ENCODE results near the gene ZFYVE9. TPM values are rescaled to one million over a fixed set of nuclear protein-coding genes. Genes with fewer than 3 reads are reported as not detected.

ZFYVE9 gene
- total RNA-seq, 1 donor from 2014 or later: 40.0 TPM

DNA sequence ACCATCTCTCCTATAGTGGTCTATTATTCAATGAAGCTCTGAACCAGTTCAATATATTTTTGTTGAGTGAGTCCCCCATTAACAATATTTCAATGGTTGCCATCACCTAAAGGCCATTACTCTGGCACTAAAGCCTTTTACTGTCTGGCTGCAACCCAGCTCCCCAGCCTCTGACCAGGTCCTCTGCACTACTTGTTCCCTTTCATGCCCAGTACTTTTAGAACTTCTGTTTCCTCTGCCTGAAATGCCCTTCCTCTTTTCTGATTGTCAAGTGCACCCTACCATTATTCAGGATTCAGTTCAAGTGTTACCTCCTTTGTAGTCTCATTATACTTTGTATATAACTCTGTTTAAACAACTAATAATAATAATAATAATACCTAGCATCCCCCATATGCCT lies 30.4 kb upstream of the ZFYVE9 start:
- H3K4me3 Mint-ChIP-seq (ENCODE audit: low read depth): no peak overlapping the region
- H3K9me3 Mint-ChIP-seq (ENCODE audit: low read depth): no peaks in the 10 kb centered on the region
- no peak for DNase-seq (ENCODE audit: low spot score, unreplicated experiment)
- TF ChIP-seq, protein P1, sequence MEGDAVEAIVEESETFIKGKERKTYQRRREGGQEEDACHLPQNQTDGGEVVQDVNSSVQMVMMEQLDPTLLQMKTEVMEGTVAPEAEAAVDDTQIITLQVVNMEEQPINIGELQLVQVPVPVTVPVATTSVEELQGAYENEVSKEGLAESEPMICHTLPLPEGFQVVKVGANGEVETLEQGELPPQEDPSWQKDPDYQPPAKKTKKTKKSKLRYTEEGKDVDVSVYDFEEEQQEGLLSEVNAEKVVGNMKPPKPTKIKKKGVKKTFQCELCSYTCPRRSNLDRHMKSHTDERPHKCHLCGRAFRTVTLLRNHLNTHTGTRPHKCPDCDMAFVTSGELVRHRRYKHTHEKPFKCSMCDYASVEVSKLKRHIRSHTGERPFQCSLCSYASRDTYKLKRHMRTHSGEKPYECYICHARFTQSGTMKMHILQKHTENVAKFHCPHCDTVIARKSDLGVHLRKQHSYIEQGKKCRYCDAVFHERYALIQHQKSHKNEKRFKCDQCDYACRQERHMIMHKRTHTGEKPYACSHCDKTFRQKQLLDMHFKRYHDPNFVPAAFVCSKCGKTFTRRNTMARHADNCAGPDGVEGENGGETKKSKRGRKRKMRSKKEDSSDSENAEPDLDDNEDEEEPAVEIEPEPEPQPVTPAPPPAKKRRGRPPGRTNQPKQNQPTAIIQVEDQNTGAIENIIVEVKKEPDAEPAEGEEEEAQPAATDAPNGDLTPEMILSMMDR (IDR thresholded peaks at IDR 0.05; ENCODE audit: unreplicated experiment): no peak
- H3K4me1 Mint-ChIP-seq (ENCODE audit: low read depth): no peaks in the 10 kb centered on the region
- no peaks in the 10 kb centered on the region for H3K36me3 Mint-ChIP-seq (ENCODE audit: insufficient read depth)
- no peaks in the 10 kb centered on the region for H3K27me3 Mint-ChIP-seq
- H3K27ac Mint-ChIP-seq: no peak overlapping the region

DNA sequence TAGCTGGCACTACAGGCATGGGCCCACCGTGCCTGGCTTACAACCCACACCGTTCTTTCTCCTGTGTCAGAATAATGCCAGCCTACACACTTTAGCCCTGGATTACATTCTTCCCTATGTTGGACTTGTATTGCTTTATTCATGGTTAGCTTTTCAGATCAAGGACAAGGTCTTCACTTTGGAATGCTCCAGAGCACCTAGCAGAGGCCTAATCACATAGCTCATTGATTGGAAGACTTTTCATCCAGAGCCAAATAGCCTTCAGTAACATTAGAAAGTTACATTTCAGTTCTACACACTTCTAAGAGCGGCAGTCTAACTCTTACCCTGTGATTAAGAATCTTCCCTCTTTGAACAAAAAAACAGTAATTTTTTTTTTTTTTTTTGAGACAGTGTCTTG lies 29.4 kb upstream of the ZFYVE9 start:
- no peak overlapping the region for H3K27ac Mint-ChIP-seq

DNA sequence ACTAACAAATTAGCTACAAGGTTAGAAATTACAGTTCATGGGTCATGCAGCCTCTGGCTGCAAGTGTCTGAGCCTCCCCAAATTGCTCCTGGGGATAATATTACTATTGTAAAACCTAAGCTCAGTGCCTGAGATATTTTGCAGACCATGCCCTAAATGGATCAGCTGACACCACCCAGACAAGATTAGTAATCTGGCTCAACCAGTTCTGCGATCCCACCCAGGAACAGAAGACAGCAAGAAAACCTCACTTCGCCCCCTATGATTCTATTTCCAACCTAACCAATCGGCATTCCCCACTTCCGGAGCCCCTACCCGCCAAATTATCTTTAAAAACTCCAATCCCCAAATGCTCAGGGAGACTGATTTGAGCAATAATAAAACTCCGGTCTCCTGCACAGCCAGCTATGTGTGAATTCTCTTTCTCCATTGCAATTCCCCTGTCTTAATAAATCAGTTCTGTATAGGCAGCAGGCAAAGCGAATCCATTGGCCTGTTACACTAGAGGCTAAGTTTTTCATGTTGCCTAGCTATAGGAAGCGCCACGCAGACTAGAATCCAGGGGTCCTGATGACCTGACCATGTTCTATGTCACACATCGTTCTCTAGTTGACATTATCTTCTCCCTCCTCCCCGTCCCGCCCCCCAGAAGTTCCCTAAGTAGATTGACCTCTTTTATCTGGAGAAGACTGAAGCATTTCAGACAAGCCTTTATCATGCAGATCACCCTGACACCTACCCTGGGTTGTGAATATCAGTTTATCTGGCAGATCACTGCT lies 22.4 kb upstream of the ZFYVE9 start:
- TF ChIP-seq, protein P1 (IDR thresholded peaks at IDR 0.05; ENCODE audit: unreplicated experiment): no peak
- Mint-ChIP-seq H3K27ac (peak overlapping the region; percentile 71), H3K27me3 (no peaks in the 10 kb centered on the region), H3K4me1 (ENCODE audit: low read depth) (peaks cover 14% of the 10 kb centered on the region), H3K36me3 (ENCODE audit: insufficient read depth) (no peaks in the 10 kb centered on the region), H3K4me3 (ENCODE audit: low read depth) (no peak overlapping the region), H3K9me3 (ENCODE audit: low read depth) (no peaks in the 10 kb centered on the region)
- DNase-seq (ENCODE audit: low spot score, unreplicated experiment): no peak

More for the DNA sequence above, 29.4 kb upstream of the ZFYVE9 start:
- H3K9me3 Mint-ChIP-seq (ENCODE audit: low read depth): no peaks in the 10 kb centered on the region
- no peak for DNase-seq (ENCODE audit: low spot score, unreplicated experiment)
- TF ChIP-seq, protein P1 (IDR thresholded peaks at IDR 0.05; ENCODE audit: unreplicated experiment): no peak
- no peak overlapping the region for H3K4me3 Mint-ChIP-seq (ENCODE audit: low read depth)
- no peaks in the 10 kb centered on the region for H3K4me1 Mint-ChIP-seq (ENCODE audit: low read depth)
- H3K36me3 Mint-ChIP-seq (ENCODE audit: insufficient read depth): no peaks in the 10 kb centered on the region
- no peaks in the 10 kb centered on the region for H3K27me3 Mint-ChIP-seq

DNA sequence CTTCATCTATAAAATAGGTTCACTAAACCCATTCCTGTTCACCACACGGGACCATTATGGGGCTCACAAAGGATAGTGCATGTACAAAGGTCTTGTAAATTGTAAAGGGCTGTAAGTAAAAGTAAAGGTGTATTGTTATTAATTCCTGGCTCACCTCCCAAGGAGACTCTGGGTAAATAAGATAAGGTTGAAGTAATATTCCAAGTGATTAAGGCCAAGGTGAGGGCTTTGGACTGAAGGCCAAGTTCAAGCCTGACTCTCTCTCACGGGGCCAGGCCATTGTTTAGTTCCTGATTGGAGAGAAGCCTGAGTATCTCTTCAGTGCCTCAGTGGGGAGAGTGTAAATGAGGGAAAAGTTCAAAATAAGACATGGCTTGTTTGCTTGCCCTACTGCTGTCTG lies 19.5 kb upstream of the ZFYVE9 start:
- Mint-ChIP-seq H3K27ac (no peak overlapping the region), H3K4me3 (ENCODE audit: low read depth) (no peak overlapping the region)
- TF ChIP-seq, protein P1 (IDR thresholded peaks at IDR 0.05; ENCODE audit: unreplicated experiment): no peak

DNA sequence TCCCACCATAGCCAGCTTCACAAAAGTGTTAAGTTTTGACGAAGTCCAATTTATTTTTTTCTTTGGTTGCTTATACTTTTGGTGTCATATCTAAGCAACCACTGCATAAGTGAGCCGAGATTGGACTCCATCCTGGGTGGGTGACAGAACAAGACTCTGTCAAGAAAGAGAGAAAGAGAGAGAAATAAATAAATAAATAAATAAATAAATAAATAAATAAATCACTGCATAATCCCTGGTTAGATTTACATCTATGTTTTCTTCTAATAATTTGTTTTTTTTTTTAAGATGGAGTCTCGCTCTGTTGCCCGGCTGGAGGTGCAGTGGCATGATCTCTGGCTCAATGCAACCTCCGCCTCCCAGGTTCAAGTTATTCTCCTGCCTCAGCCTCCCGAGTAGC lies 18.3 kb upstream of the ZFYVE9 start:
- Mint-ChIP-seq H3K4me3 (ENCODE audit: low read depth) (no peak overlapping the region), H3K36me3 (ENCODE audit: insufficient read depth) (no peaks in the 10 kb centered on the region), H3K27me3 (peaks cover 8% of the 10 kb centered on the region), H3K9me3 (ENCODE audit: low read depth) (no peaks in the 10 kb centered on the region), H3K4me1 (ENCODE audit: low read depth) (peaks cover 14% of the 10 kb centered on the region), H3K27ac (no peak overlapping the region)
- DNase-seq (ENCODE audit: low spot score, unreplicated experiment): no peak
- TF ChIP-seq, protein P1 (IDR thresholded peaks at IDR 0.05; ENCODE audit: unreplicated experiment): no peak

More for the DNA sequence above, 19.5 kb upstream of the ZFYVE9 start:
- Mint-ChIP-seq H3K9me3 (ENCODE audit: low read depth) (no peaks in the 10 kb centered on the region), H3K4me1 (ENCODE audit: low read depth) (peaks cover 14% of the 10 kb centered on the region), H3K36me3 (ENCODE audit: insufficient read depth) (no peaks in the 10 kb centered on the region), H3K27me3 (peaks cover 8% of the 10 kb centered on the region)
- no peak for DNase-seq (ENCODE audit: low spot score, unreplicated experiment)

All from progenitor cell of endocrine pancreas (in vitro differentiated cells).